Uterus (tissue), 4 donors: ENCODE results near the gene MAP2K7. TPM values are rescaled to one million over a fixed set of nuclear protein-coding genes. Genes with fewer than 3 reads are reported as not detected.

Source experiments
- DNase-seq, 2 donors: peaks; one replicate each; pipeline ENCODE4 v3.0.0-alpha.2; 2019 to 2020
- H3K27ac ChIP-seq, 2 donors: fragments of 200-600 bp; sonication (generic); 1 replicate in 1 of 2; 2 replicates in 1 of 2; pipeline ENCODE4 v1.5.1; 2016 to 2018
- H3K27me3 ChIP-seq, 2 donors: fragments of 200-600 bp; sonication (generic); one replicate each; pipeline ENCODE4 v1.5.1; 2018 to 2019; ENCODE audit warnings: control low read depth in 1 of 2
- H3K36me3 ChIP-seq, 2 donors: fragments of 200-600 bp; sonication (generic); one replicate each; pipeline ENCODE4 v1.5.1; 2019; ENCODE audit warnings: control low read depth in 1 of 2
- H3K4me1 ChIP-seq, 2 donors: fragments of 200-600 bp; sonication (generic); one replicate each; pipeline ENCODE4 v1.5.1; 2018 to 2019; ENCODE audit warnings: control low read depth in 1 of 2
- H3K4me3 ChIP-seq, 2 donors: fragments of 200-600 bp; sonication (generic); 1 replicate in 1 of 2; 2 replicates in 1 of 2; pipeline ENCODE4 v1.5.1; 2018 to 2019; ENCODE audit warnings: mild to moderate bottlenecking in 1 of 2
- H3K9me3 ChIP-seq, 2 donors: fragments of 200-600 bp; sonication (generic); one replicate each; pipeline ENCODE4 v1.5.1; 2019; ENCODE audit warnings: control low read depth in 1 of 2
- CTCF ChIP-seq, 4 experiments: fragments of 200-600 bp in 2 of 4; fragments of 450-650 bp in 2 of 4; sonication (generic) in 2 of 4; IDR thresholded peaks; one replicate each; pipeline ENCODE4 v1.5.1; 2016 to 2019; ENCODE audit warnings: antibody characterized with exemption in 4 of 4, mild to moderate bottlenecking in 2 of 4, moderate library complexity in 1 of 4
- POLR2A ChIP-seq, 2 donors: fragments of 450-650 bp; IDR thresholded peaks; one replicate each; pipeline ENCODE4 v1.6.1; 2016; ENCODE audit warnings: antibody characterized with exemption in 2 of 2, mild to moderate bottlenecking in 1 of 2, moderate library complexity in 1 of 2
- intact Hi-C: fragments of 100-400 bp; cut with DNase I; formaldehyde crosslinking; loops from one replicate; pipeline ENCODE4 v1.15.1; 2023; ENCODE audit warnings: low total_unique reads
- total RNA-seq, 4 donors: library from RNA; depleted of rRNA in 3 of 4; stranded (reverse); fragments of >200 nt in 3 of 4; gene quantifications; one replicate each; pipeline versions ENCODE4 v1.1.0 to v1.2.4, GENCODE V29; 2014 to 2023
- donor health status: DM: yes; HTN: yes; CAD: no.

The MAP2K7 gene
- total RNA-seq, 4 donors from 2014 or later = 0.59 to 40.2 (median 9.4) TPM

GRCh38 chr19:7932276-7932929 is 28.7 kb downstream of the MAP2K7 start:
- Histone ChIP-seq H3K4me1 (peaks cover 7 to 38% of the 10 kb centered on the region in 2 donors), H3K4me3 (no peak overlapping the region), H3K9me3 (no peaks in the 10 kb centered on the region), H3K27me3 (no peaks in the 10 kb centered on the region), H3K27ac (peak overlapping the region; percentile 97 to 99), H3K36me3 (no peaks in the 10 kb centered on the region)
- DNase-seq = no peak
- no peak for TF ChIP-seq POLR2A (IDR thresholded peaks at IDR 0.05)
- TF ChIP-seq CTCF (IDR thresholded peaks at IDR 0.05) = no peak
- intact Hi-C loops = no loop called here

- intact Hi-C loops = no loop called here
- TF ChIP-seq POLR2A (IDR thresholded peaks at IDR 0.05) (no peak), CTCF (IDR thresholded peaks at IDR 0.05) (no peak)
- Histone ChIP-seq H3K36me3 (no peaks in the 10 kb centered on the region), H3K4me1 (peaks cover 2 to 33% of the 10 kb centered on the region in 2 donors), H3K27ac (peak overlapping the region in 1 of 2 donors; percentile 26), H3K9me3 (no peaks in the 10 kb centered on the region), H3K27me3 (no peaks in the 10 kb centered on the region), H3K4me3 (no peak overlapping the region)
- DNase-seq = no peak
Measured at GRCh38 chr19:7932930-7933300, 29.2 kb downstream of the MAP2K7 start.

- no peaks in the 10 kb centered on the region for H3K36me3 ChIP-seq
- no peaks in the 10 kb centered on the region for H3K27me3 ChIP-seq
- TF ChIP-seq POLR2A (IDR thresholded peaks at IDR 0.05) (no peak), CTCF (IDR thresholded peaks at IDR 0.05) (no peak)
- H3K4me1 ChIP-seq = peaks cover 0 to 28% of the 10 kb centered on the region in 2 donors
- no peaks in the 10 kb centered on the region for H3K9me3 ChIP-seq
- H3K27ac ChIP-seq = peak overlapping the region in 1 of 2 donors; percentile 26
- H3K4me3 ChIP-seq = no peak overlapping the region
- DNase-seq = no peak
- intact Hi-C loops = no loop called here
Measured at GRCh38 chr19:7933411-7933810, 29.7 kb downstream of the MAP2K7 start.

DNA sequence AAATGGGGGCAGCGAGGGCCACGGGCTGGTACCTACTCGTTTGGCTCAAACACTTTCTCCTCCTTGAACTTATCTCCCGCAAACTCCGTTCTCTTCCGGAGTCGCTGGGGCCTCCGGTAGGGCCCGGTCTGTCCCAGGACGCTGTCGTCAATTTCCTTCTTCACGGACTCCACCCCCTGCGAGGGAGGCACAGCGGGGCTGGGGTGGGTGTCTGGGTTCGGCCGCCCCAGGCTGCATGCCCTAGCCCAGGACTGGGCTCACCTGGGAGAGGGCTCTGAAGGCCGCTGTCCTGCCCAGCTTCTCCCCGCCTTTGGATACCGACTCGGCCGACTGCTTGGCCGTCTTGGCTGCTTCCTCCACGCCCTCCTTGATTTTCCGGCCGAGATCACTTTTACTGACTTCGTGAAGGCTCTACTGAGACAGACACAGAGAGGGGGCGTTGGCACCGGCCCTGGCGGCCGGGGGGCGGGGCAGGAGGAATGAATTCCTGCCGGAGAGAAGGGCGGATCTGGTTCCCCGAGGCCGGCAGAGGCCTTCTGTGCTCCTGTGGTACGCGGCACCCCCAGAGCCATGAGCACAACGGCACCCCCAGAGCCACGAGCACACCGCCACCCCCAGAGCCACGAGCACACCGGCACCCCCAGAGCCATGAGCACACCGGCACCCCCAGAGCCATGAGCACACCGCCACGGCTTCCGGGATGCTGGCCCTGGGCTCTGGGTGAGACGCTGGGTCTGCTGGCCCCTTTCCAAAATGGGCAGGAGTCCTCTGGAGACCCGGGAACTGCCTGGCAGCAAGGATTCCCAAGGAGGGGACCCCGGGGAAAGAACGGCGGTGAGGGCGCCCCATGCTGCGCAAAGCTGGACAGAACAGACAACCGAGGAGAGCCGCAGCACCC is 30.4 kb downstream of the MAP2K7 start:
- TF ChIP-seq CTCF (IDR thresholded peaks at IDR 0.05) (no peak), POLR2A (IDR thresholded peaks at IDR 0.05) (no peak)
- H3K4me3 ChIP-seq = no peak overlapping the region
- intact Hi-C loops = no loop called here
- peak overlapping the region in 1 of 2 donors; percentile 26 for H3K27ac ChIP-seq
- peaks cover 0 to 26% of the 10 kb centered on the region in 2 donors for H3K4me1 ChIP-seq
- no peaks in the 10 kb centered on the region for H3K9me3 ChIP-seq
- H3K36me3 ChIP-seq = no peaks in the 10 kb centered on the region
- peak in 1 of 2 donors; percentile 24 for DNase-seq
- no peaks in the 10 kb centered on the region for H3K27me3 ChIP-seq

- Histone ChIP-seq H3K9me3 (no peaks in the 10 kb centered on the region), H3K27me3 (no peaks in the 10 kb centered on the region), H3K27ac (peak overlapping the region in 1 of 2 donors; percentile 26), H3K36me3 (no peaks in the 10 kb centered on the region), H3K4me1 (peaks cover 0 to 19% of the 10 kb centered on the region in 2 donors), H3K4me3 (no peak overlapping the region)
- no peak for DNase-seq
- intact Hi-C loops = no loop called here
- no peak for TF ChIP-seq CTCF (IDR thresholded peaks at IDR 0.05)
- no peak for TF ChIP-seq POLR2A (IDR thresholded peaks at IDR 0.05)
Measured at GRCh38 chr19:7934766-7935165, 31.1 kb downstream of the MAP2K7 start.
